ENCODE data around the gene CYP3A4.

- TF ChIP-seq CTCF (conservative IDR thresholded peaks at IDR 0.05; ENCODE audit: low read depth, low read length): no peak
- TF ChIP-seq EZH2phosphoT487 (IDR thresholded peaks at IDR 0.05; ENCODE audit: borderline replicate concordance, low read length): no peak
- no peak for TF ChIP-seq EZH2 (IDR thresholded peaks at IDR 0.05; ENCODE audit: low read length, unreplicated experiment)
Measured at GRCh38 chr7:99730992-99731391, 53.0 kb downstream of the CYP3A4 start.
